Suppressor macrophage treated with lipopolysaccharide for 1 hour (primary cell): ENCODE data around the gene PCLAF.
"Not testable (repeated sequence)": the region's sequence is repeated elsewhere in the genome, so short reads cannot be mapped to it uniquely, and the experiment has no call there.

Experiments
- DNase-seq, 3 donors: peaks; one replicate each; pipeline ENCODE4 v3.0.0-alpha.2; 2020 to 2022

Gene PCLAF

GRCh38 chr15:64381000-64381751, at the start of gene PCLAF:
TSS of gene PCLAF (minus strand) at chr15:64381441. CDS start at chr15:64381371, 70 bp downstream.
- peak; percentile 95 to 96 (median 96) for DNase-seq

- DNase-seq = no peak
Observed at GRCh38 chr15:64430000-64430735, 48.9 kb upstream of the PCLAF start.

GRCh38 chr15:64429448-64429847, 48.2 kb upstream of the PCLAF start:
- no peak for DNase-seq

GRCh38 chr15:64426845-64427465, 45.7 kb upstream of the PCLAF start:
- DNase-seq = peak; percentile 18 to 44 (median 42)

GRCh38 chr15:64425221-64425620, 44.0 kb upstream of the PCLAF start:
- DNase-seq = no peak

GRCh38 chr15:64423970-64424369, 42.7 kb upstream of the PCLAF start:
- no peak for DNase-seq

- no peak for DNase-seq
Observed at GRCh38 chr15:64422697-64423096, 41.5 kb upstream of the PCLAF start.

GRCh38 chr15:64412216-64412615, 31.0 kb upstream of the PCLAF start:
- DNase-seq = no peak

- DNase-seq = no peak
Observed at GRCh38 chr15:64400583-64400982, 19.3 kb upstream of the PCLAF start.

- no peak for DNase-seq
Observed at GRCh38 chr15:64398575-64398974, 17.3 kb upstream of the PCLAF start.

- DNase-seq = no peak
Observed at GRCh38 chr15:64396789-64397188, 15.5 kb upstream of the PCLAF start.

- not testable (repeated sequence) for DNase-seq
Observed at GRCh38 chr15:64392471-64392870, 11.2 kb upstream of the PCLAF start.

GRCh38 chr15:64389036-64389435, 7.8 kb upstream of the PCLAF start:
- peak; percentile 16 to 53 (median 53) for DNase-seq

- DNase-seq = peak; percentile 97 to 98 (median 98)
Observed at GRCh38 chr15:64387562-64388168, 6.4 kb upstream of the PCLAF start, which contains the start of gene TRIP4. TSS of gene TRIP4 (plus strand) at chr15:64387836. CDS start at chr15:64387864, 28 bp downstream.

- DNase-seq = no peak
Observed at GRCh38 chr15:64386291-64386690, 5.0 kb upstream of the PCLAF start.

GRCh38 chr15:64383760-64384159, 2.5 kb upstream of the PCLAF start:
- DNase-seq = no peak

- not testable (repeated sequence) for DNase-seq
Observed at GRCh38 chr15:64380130-64380870, 941 bp downstream of the PCLAF start.

- DNase-seq = no peak
Observed at GRCh38 chr15:64379216-64379960, 1.9 kb downstream of the PCLAF start.

- no peak for DNase-seq
Observed at GRCh38 chr15:64373360-64373759, 7.9 kb downstream of the PCLAF start.

GRCh38 chr15:64371383-64371782, 9.9 kb downstream of the PCLAF start:
- not testable (repeated sequence) for DNase-seq

- DNase-seq = no peak
Observed at GRCh38 chr15:64369078-64369607, 12.1 kb downstream of the PCLAF start.
